T-helper 1 cell treated with Interleukin-12 subunit alpha and Interleukin-12 subunit beta and Interleukin-4 antibody, amounts not matched to agents 30 ng/mL and 1 ng/mL, for 36 hours (primary cell): ENCODE measurements around the gene SOX6. TPM values are rescaled to one million over a fixed set of nuclear protein-coding genes. Genes with fewer than 3 reads are reported as not detected.

Source experiments
- intact Hi-C: fragments of 100-400 bp; cut with micrococcal nuclease; formaldehyde crosslinking; loops from one replicate; pipeline ENCODE4 v1.15.1; 2024
- total RNA-seq: library from RNA; stranded (reverse); gene quantifications from 2 replicates; pipeline ENCODE4 v1.2.3, GENCODE V29; 2022

SOX6 gene
- total RNA-seq, 1 donor from 2014 or later = 0.17 TPM

DNA sequence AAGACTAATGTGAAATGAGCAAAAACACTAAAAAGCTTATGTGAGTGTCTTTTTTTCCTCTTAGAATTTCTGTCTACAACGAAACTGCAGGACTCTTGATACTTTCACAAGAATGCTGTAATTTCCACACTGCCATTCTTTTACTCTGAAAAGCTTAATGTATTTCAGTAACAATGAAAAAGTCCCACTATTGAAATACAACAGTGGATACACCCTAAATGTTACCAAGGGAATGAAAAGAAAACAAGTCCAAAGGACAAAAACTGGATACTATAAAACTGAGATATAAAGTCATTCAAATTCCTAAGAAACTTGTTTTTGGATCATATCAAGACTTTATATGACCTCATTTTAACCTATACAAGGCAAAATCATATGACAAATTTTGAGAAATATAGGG is 77.4 kb downstream of the SOX6 start:
- intact Hi-C loops = no loop called here

DNA sequence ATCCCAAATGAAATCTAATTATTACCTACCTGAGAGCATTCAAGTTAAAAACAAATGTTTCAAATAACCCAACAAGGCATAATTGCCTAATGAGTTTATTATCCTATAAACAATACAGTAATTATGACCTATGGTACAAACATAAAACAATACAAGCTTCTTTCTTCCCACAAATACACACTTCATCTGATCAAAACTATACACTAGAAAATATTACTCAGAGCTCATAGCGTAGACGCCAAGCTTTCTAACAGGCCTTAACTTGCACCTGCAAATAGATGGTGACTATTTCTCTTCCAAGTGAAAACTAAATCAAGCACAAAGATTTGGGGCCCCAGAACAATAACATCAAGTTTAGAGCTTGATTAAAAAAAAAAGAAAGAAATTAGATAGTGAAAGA is 78.1 kb downstream of the SOX6 start:
- intact Hi-C loops = no loop called here

DNA sequence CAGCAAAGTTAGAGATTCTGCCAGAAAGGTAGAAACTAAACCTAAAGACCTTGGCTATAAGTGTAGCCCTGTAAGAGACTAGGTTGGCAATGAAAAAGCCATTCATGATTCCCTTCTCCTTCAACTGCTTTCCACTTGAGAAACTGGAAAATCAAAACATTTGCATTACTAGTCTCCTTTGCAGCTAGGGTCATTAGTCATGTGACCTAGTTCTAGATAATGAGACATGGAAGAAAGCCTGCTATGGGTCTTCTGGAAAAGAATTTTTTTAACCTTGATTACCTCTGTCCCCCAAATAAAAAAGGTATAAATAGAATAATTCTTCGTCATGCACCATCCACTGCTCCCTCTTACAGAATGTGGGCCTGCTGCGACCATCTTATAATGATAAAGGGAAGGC is 80.1 kb downstream of the SOX6 start:
- intact Hi-C loops = no loop called here

DNA sequence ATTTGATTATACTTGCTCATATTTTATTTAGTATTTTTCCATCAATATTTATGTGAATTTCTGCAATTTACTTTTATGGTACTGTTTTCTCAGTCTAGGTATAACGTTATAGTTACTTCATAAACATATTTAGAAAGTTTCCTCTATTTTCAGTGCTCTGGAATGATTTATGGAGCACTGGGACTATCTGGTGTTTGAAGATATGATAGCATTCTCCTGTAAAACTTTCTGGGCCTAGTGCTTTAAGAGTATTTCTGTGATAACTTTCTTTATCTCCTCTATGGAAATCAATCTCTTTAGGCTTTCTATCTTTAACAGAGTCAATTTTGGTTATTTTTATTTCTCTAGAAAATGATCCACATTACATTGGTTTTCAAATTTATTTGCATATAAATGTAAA is 85.1 kb downstream of the SOX6 start:
- intact Hi-C loops = no loop called here

DNA sequence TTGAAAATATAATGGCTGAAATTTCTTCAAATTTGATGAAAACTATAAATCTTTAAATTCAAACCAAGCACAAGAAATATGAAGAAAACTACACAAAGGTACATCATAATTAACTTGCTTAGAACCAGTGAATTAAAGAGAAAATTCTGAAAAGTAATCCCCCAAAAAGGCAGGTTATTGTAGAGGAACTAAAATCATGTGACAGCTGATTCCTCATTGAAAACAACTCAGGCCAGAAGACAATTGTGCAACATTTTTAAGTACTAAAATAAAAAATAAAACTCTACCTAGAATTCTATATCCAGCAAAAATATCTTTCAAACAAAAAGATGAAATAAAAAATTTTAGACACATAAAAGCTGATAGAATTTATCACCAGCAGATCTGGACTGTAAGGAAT is 90.3 kb downstream of the SOX6 start:
- intact Hi-C loops = no loop called here

DNA sequence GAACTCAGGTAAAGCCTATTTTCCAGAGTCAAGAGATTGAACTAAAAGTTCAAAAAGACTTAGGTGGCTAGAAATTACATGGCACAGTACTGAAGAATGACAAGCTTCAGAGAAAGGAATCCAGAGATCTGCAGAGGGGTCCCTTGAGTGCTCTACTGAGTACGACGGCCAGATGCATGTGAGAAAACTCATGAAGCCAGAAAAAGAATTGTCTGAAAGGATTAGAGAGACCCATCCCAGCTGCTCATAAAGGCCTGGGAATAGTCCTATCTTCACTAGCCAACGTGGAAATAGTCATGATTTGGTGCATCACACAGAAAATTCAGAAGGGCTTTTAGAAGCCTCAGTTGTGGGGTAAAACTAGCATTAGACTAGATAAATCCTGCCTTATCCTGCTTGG is 91.3 kb downstream of the SOX6 start:
- intact Hi-C loops = no loop called here

DNA sequence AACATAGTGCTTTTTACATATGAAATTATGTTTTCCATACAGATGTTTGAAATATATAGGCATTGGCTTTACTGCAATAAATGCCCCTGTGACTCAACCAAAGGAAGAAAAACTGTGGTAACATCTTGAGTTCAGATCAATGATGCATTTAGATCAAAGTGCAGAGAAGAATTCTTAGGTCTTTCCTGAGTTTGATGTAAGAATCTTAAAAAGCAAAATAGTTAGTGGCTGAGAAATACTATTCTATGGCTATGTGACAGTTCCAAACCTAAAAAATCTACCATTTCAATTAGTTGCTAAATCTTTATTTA is 93.7 kb downstream of the SOX6 start:
- intact Hi-C loops = no loop called here

DNA sequence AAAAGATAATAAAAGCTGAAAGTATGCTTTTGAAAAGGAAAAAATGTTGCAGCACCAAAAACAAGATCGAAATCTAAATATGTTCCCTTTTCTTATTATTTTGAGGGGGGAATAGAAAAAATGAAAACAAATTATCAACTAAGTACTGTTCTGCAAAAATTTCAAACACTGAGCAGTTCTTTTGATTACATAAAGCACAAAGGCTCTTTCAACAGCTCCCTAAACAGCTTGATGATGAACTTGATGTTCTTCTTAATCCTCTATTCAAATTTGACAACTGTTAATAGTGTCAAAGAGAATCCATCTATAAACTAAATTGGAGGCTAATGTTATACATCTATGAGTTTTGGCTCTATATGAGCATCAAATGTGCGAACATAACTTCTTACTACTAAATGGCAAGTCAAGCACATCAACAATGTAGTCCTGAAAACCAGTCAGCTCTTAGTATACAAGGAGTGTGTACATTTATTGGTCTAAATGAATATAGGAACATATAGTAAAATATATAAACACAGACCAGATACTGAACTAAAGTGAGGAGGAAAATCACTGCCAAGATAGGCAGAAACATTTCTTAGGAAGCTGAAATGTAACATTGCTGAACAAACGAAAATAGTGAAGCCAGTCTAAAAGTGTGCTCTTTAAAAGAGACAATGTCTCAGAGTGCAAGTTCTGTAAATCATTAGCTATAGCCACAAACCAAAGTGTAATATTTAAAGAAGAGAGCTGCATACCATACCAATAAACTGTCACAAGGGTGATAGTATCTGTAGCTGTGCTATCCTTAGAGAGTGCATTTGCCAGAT is 94.3 kb downstream of the SOX6 start:
- intact Hi-C loops = no loop called here

DNA sequence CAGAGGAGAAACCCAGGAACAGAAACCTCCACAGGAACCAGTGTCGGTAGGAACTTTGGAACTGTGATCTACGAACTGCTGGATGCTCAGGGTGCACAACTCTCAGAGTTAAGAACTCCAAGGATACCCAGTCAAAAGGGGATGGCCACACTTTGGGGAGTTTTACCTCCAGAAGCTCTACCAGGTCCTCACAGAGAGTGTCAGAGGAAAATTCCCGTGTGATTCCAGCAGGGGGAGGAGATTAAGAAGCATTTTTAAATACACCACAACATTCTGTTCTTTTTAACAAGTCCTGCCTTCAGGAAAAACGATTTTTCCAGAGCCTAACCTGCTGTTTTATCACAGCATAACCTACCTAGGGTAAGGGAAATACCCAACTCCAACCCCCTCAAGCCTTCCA is 104.0 kb downstream of the SOX6 start:
- intact Hi-C loops = no loop called here

DNA sequence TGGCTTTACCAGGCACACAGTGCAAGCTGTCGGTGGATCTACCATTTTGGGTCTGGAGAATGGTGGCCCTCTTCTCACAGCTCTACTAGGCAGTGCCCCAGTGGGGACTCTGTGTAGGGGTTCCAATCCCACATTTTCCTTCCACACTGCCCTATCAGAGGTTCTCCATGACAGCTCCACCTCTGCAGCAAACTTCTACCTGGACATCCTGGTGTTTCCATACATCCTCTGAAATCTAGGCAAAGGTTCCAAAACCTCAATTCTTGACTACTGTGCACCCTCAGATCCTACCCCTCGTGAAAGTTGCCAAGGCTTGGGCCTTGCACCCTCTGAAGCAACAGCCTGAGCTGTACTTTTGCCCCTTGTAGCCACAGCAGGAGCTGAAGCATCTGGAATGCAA is 108.1 kb downstream of the SOX6 start:
- intact Hi-C loops = no loop called here

DNA sequence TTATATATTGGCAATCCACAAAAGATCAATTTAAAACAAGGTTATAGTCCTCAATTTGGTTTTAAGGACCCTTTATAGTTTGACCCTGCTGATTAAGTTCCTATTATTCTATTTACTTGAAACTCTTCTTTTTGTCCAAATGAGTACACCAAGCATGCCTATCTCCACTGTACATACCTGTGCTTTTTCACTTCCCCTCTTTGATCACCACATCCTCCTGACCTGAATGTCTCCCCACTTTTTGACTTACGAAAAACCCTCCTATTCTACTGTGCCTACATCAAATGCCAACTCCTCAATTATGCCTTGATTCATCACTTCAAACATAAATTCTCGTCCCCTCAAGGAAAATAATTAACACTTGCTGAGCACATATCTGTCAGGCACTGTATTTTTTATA is 113.5 kb downstream of the SOX6 start:
- intact Hi-C loops = no loop called here

DNA sequence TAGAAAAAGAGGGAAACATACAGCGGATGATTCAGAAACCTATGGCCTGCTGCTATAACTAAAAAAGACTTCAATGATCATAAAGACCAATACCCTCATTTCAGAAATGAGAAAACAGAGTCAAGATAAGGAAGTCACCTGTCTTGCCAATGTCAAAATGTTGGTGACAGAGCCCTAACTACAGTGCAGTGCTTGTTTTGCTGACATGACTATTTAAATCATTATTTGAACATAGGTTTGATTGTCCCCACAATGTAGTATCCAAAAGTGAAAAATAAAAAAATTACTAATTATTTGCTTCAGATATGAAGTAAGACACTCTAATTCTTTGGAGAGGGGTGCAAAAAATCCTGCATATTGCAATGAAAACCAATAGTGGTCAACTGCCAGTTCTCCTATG is 115.7 kb downstream of the SOX6 start:
- intact Hi-C loops = no loop called here

DNA sequence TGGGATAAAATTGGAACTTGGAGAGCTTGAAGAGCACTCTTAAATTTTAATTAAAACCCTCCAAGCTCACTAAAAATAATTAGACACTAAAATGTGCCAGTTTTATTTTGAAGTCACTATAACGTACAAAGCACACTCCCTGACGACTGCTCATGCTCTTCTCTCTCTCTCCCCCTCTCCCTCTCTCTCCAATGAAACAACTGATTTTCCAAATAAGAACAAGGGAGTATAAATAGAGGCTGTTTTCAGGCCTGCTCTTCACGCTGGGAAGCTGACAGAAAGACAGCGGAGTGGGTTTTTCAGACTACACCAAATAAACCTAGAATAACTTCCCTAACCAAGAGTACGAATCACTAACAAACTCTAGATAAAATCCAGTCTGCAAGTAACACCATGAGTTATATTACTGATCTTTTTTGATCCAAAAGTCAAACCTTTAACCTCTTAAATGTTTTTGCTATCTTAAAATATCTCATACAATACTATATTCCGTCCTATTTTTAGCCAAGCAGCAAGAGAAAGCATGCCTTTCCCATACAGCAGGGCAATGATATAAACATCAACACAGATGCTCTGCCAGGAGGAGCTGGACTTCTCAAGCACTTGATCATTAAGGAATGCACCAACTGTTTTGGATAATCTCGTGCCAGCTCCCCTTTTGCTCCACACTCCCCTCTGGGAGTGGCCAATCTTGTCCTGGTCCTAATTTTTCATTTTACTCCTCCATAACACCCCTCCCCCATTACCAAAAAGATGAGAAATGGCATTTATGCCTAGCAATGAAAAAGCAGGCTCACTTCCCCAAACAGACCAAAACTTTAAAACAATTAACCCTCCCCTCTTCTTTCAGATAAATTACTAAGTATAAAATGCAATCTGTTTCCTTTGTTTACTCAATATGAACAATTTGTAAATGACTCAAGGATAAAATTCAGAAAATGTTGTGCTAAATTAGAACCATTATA is 116.9 kb downstream of the SOX6 start:
- intact Hi-C loops = no loop called here

DNA sequence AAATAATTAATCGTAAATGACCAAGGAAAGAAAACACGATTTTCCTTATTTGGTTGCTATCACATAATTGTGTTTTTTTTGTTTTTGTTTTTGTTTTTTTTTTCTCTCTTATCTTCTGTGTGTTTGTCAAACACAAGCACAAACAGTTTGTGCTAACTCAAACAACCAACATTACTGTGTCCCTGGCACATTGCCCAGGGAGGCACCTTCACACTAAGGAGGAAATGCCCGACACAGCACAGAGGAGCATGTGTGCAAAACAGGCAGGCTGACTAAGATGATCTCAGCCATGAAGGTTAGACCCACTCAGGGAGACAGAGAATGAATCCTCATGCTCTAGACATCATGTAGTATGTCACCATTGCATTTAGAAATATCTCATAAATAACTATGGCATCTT is 130.1 kb downstream of the SOX6 start:
- intact Hi-C loops = no loop called here

DNA sequence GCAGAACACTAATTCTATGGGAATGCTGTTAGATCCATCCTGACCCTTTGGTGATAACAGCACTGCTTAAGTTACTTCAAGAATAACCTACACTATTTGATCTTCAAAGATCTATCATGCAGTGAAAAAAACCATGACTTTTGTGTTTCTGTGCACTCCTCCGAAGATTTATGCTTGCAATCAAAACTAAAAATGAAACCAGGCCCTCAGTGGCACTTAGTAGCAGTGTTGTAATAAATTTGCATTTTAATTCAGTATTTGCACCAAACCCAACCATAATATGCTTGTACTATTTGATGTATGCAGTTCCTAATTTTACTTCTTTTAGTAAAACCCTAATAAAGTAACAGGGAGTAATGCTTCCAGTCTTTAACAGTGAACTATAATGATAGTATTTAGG is 130.7 kb downstream of the SOX6 start:
- intact Hi-C loops = no loop called here

DNA sequence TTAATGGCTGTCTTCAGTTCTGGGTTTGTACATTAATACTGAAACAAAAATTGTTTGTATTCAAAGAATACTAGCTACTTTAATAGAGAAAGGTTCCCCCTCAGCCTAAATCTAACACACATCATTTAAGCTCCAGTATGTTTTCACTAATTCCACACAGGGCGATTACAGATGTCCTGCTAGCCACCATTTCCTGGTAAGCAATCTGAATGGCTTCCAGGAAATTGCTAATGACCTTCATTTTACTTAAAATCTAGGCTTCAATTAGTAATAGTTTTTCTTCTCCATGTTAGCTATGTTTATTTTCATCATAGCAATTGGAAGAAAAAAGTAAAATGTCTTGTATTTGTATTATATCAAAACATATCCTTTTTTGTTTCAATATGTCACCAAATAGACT is 132.8 kb downstream of the SOX6 start:
- intact Hi-C loops = no loop called here

DNA sequence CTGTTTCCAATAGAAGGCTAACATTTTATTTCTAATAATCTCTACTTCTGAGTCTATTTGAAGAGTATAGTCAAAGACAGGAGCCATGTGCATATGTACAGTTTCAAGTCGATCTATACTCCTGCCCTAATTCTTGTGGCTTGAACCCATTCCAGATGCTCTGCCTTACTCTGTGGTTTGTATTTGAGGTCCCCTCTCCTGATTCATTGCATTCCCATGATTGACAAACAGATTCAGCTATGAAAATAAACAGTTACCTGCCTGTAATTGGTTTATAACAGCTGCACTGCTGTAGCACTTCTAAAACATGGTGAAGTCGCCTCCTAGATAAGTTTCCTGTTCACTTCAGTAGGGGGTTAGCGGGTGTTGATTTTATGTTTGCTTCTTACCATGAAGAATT is 138.7 kb downstream of the SOX6 start:
- intact Hi-C loops = no loop called here

DNA sequence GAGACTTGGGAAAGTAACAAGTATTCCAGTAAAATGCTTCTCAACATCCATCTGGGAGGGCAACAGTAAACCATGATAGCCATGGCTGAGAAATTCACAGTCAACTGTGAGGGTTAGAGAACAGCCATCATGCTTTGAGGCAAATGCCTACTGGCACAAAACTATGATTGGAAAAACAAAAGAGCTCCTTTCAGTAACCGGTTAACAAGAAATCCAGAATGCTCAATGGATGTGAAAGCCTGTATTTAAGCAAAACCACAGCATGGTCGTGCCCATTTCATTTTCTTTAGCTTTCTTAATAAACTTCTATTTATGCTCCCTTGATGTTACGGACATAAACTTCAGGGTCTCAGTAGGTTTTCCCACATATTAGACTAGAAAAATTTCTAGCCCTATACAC is 139.5 kb downstream of the SOX6 start:
- intact Hi-C loops = no loop called here

DNA sequence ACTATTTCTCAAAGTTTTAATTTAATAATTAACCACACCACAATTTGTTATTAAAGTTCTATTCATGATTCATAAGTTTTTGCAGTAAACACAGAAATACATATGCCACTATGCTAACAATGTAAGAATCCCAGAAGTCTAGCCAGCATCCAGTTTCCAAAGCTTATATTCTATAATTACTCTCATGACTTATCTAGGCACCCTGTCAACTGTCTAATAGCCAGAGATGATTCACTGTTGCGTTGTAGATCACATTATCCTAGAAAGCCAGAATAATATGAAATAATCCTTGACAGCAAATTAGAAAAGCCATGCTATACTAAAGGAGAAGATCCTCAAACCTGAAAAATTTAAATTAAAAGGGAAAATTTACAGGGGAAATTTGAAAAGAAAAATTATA is 141.0 kb downstream of the SOX6 start:
- intact Hi-C loops = no loop called here

DNA sequence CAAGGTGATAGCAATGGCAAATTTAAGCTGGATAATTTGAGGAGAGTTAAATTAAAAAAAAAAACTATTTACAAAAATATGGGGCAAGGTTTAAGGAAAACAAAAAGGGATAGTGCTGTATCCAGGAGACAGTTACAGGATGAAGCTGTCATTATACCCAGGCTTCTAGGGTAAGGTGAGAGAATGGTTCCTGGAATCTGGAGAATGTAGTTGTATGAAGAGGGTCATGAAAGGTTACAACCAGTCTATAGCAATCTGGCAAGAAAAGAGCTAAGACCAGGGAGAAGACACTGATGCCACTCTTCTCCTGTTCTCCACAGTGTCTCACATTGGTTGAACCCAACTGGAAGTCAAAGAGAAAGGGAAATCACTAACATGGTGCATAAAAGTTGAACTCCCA is 144.9 kb downstream of the SOX6 start:
- intact Hi-C loops = no loop called here

DNA sequence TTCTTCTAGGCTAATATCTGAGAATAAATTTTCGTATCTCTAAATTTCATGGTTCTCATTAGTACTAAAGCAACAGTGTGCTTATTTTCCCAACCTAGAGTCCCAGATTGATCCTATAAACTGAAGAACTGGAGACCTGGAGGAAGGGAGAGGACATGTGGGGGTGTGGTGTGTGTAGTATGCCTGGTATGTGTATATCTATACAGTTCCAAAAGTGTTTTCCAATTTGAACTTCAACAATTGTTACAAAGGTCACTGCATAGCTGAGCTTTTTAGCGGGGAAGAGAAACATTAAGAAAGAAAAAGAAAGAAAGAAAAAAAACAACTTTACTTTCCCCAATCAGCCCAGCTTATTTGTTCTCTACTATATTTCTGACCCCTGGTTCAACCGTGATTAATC is 152.1 kb downstream of the SOX6 start:
- intact Hi-C loops = no loop called here

DNA sequence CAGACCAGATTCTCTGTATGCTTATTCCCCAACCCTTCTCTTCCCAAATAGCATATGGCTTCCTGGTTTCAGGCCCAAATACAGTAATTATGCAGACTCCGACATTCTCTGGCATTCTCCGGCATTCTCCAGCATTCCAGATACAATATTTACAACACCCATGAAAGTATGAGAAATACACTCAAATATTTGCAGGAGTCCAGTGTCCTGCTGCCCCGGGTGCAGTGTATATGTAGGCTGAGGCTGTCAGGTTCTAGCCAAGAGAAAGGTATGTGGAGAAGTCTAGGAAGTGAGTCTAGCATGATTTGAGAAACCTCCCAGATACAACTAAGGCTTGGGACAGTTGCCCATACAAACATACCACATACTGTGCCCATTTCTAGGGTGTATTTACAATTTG is 160.7 kb downstream of the SOX6 start:
- intact Hi-C loops = no loop called here

DNA sequence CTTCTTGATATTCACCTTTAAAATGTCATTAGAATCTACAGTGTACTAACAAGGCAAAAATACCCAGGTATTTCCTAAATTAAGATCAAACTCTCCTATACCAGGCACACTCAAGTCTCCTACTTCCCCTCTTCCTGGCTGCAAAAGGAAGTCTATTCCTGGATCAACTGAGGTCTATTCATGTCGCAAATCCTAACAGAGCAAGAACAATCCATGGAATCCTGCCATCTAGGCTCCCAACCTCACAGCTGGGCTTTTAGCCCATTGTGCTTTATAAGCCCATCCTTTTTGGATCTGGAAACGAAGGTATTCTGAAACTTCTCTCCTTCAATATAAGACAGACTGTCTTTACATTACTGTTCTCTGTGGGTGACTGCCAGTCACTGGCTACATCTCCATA is 161.8 kb downstream of the SOX6 start:
- intact Hi-C loops = no loop called here
